Measurements from ENCODE around the gene CENPN. TPM values are rescaled to one million over a fixed set of nuclear protein-coding genes. Genes with fewer than 3 reads are reported as not detected.

Gene CENPN, protein sequence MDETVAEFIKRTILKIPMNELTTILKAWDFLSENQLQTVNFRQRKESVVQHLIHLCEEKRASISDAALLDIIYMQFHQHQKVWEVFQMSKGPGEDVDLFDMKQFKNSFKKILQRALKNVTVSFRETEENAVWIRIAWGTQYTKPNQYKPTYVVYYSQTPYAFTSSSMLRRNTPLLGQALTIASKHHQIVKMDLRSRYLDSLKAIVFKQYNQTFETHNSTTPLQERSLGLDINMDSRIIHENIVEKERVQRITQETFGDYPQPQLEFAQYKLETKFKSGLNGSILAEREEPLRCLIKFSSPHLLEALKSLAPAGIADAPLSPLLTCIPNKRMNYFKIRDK
- total RNA-seq, result 10 to 100 TPM; 11.5 to 39.1 TPM
- polyA plus RNA-seq (ENCODE audit: insufficient read depth, low read depth, low replicate concordance), result 19.3 TPM
- long read RNA-seq, donor 1, transcript CENPN-201 (7 exons, 1,398 nt), result major isoform, 6 of 156 reads
- long read RNA-seq, donor 1, partial matches to known transcripts, result 12 of 156 reads
- long read RNA-seq, donor 1, other reads (novel, unspliced or antisense), result 137 of 156 reads
- long read RNA-seq, donor 2, transcript CENPN-201 (7 exons, 1,398 nt), result major isoform, 5 of 104 reads
- long read RNA-seq, donor 2, partial matches to known transcripts, result 0 of 104 reads
- long read RNA-seq, donor 2, other reads (novel, unspliced or antisense), result 98 of 104 reads

DNA sequence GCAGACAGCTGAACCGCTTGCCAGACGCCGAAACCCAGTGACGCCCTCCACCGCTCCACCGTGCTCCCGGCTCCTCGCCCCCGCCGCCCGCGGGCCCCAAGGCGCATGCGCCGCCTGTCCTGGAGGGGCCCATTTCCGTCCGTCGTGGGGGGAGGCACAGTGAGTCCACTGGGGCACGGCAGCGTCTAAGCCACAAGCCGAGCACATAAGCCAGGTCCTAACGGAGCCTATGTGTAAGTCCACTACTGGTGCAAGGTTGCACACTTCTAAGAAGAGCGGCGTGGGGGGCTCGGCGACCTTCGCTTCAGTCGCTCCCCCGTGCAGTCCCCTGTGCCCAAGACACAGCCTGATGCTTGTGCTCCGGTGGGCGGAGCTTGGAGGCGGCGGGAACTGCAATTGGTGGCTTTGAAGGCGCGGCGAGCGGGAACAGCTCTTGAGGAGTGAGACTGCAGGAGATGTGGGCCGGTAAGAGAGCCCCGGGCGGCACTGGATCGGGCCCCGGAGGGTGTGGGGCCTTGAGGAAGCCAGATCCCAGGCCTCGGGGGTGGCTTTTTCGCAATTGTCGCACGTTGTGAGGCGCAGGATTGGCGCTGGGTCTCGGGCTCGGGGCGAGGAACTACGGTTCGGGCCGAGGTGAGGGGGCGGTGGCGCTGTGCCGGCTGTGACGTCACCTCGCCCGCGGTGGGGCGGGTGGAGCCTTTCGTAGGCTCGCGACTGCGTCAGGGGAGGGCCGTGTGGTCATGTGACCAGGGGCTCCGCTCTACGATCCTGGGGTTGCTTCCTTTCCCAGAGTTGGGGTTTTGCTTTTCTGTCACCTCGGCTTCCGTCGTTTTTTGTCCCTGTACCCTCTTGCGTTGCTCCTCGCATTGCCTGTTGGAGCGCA is at the start of gene CENPN, which contains the start of gene CMC2:
CENPN (plus strand) TSS at position 402 of the 883 bp plus-strand sequence. CDS start 4,726 bp downstream, outside the sequence.
CMC2 (minus strand) TSS at position 73 of the 883 bp plus-strand sequence. CDS start 9,491 bp downstream, outside the sequence.
- H3K9me3 ChIP-seq, result no peaks in the 10 kb centered on the region
- no peaks in the 10 kb centered on the region for H3K27me3 ChIP-seq
- WGBS, 2 donors, result 1% methylated on average over 24 to 70 of the region's 75 CpGs
- TF ChIP-seq, protein P1, sequence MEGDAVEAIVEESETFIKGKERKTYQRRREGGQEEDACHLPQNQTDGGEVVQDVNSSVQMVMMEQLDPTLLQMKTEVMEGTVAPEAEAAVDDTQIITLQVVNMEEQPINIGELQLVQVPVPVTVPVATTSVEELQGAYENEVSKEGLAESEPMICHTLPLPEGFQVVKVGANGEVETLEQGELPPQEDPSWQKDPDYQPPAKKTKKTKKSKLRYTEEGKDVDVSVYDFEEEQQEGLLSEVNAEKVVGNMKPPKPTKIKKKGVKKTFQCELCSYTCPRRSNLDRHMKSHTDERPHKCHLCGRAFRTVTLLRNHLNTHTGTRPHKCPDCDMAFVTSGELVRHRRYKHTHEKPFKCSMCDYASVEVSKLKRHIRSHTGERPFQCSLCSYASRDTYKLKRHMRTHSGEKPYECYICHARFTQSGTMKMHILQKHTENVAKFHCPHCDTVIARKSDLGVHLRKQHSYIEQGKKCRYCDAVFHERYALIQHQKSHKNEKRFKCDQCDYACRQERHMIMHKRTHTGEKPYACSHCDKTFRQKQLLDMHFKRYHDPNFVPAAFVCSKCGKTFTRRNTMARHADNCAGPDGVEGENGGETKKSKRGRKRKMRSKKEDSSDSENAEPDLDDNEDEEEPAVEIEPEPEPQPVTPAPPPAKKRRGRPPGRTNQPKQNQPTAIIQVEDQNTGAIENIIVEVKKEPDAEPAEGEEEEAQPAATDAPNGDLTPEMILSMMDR (IDR thresholded peaks at IDR 0.05), result peak in 2 of 3 experiments; percentile 17 to 50
- peak; percentile 54 for TF ChIP-seq POLR2A (IDR thresholded peaks at IDR 0.05)
- H3K27ac ChIP-seq, result peak within 1 kb of the TSS; percentile 94 to 99
- no peaks in the 10 kb centered on the region for H3K36me3 ChIP-seq (ENCODE audit: low read depth, missing control alignments)
- H3K4me3 ChIP-seq, result peak within 1 kb of the TSS; percentile 96 to 97
- intact Hi-C loops (cut with DNase I; ENCODE audit: low total_unique reads), result no loop called here
- H3K4me1 ChIP-seq, result peaks cover 15% of the 10 kb centered on the region
- peak; percentile 99 for DNase-seq

DNA sequence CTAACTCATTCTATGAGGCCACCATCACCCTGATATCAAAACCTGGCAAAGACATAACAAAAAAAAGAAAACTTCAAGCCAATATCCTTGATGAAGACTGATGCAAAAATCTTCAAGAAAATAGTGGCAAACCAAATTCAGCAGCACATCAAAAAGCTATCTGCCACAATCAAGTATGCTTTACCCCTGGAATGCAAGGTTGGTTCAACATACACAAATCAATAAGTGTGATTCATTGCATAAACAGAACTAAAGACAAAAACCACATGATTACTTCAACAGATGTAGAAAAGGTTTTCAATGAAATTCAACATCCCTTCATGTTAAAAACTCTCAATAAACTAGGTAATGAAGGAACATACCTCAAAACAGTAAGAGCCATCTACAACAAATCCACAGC is 48.7 kb upstream of the CENPN start:
- no peak overlapping the region for H3K4me3 ChIP-seq
- intact Hi-C loops (cut with DNase I; ENCODE audit: low total_unique reads), result no loop called here
- no peaks in the 10 kb centered on the region for H3K4me1 ChIP-seq
- no peak for DNase-seq
- no peak overlapping the region for H3K27ac ChIP-seq
- H3K27me3 ChIP-seq, result no peaks in the 10 kb centered on the region
- TF ChIP-seq POLR2A (IDR thresholded peaks at IDR 0.05), result no peak
- TF ChIP-seq, protein P1 (IDR thresholded peaks at IDR 0.05), result no peak
- no peaks in the 10 kb centered on the region for H3K36me3 ChIP-seq (ENCODE audit: low read depth, missing control alignments)
- no peaks in the 10 kb centered on the region for H3K9me3 ChIP-seq

DNA sequence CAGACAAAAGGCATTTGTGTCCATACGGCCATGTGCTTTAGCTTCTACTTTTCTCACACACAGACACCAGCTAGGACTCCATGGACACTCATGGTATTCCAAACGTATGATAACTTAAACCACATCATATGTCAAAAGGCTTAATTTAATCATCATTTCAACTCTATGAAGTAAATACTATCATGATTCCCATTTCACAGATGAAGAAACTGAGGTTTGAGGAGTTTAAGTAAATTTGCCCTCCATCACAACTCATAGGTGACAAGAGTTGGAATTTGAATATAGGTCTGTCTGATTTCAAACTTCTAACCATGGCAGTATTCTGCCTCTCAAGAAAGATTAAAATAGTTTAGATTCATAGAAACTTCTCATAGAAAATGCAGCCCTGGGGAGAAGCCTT is 44.1 kb upstream of the CENPN start:
- Histone ChIP-seq H3K4me1 (no peaks in the 10 kb centered on the region), H3K9me3 (no peaks in the 10 kb centered on the region), H3K27me3 (no peaks in the 10 kb centered on the region), H3K4me3 (no peak overlapping the region), H3K27ac (no peak overlapping the region), H3K36me3 (ENCODE audit: low read depth, missing control alignments) (no peaks in the 10 kb centered on the region)
- WGBS, 2 donors, result 69 to 81% methylated on average over 2 of the region's 2 CpGs
- no peak for TF ChIP-seq POLR2A (IDR thresholded peaks at IDR 0.05)
- no peak for DNase-seq
- intact Hi-C loops (cut with DNase I; ENCODE audit: low total_unique reads), result no loop called here

DNA sequence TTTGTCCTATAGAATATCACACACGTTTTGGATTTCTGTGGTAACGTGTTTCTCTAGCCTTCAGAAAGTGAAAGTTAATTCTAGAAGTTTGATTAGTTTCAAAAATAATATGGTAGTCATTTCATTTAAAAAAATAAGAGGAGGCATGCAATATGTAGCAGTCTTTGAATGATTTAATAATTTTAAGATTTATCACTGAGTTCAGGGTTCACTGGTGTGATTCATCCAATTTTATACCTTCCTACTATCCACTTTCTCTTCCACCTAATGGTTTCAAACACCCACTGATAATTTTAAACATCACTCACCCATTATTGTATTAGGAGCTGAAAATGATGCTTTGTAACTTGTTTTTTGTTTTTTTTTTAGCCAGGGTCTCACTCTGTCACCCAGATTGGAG is 42.7 kb upstream of the CENPN start:
- intact Hi-C loops (cut with DNase I; ENCODE audit: low total_unique reads), result no loop called here
- Histone ChIP-seq H3K4me3 (no peak overlapping the region), H3K27me3 (no peaks in the 10 kb centered on the region), H3K4me1 (no peaks in the 10 kb centered on the region), H3K27ac (no peak overlapping the region), H3K36me3 (ENCODE audit: low read depth, missing control alignments) (no peaks in the 10 kb centered on the region), H3K9me3 (no peaks in the 10 kb centered on the region)
- DNase-seq, result no peak
- no peak for TF ChIP-seq POLR2A (IDR thresholded peaks at IDR 0.05)
- TF ChIP-seq, protein P1 (IDR thresholded peaks at IDR 0.05), result no peak
- 50 to 52% methylated on average over 2 of the region's 2 CpGs for WGBS, 2 donors

Measured in testis (tissue), 5 donors.